Motor neuron (in vitro differentiated cells): Measurements from ENCODE around the gene AXL. TPM values are rescaled to one million over a fixed set of nuclear protein-coding genes. Genes with fewer than 3 reads are reported as not detected.
A peak's percentile ranks its signal among the peaks of the same experiment; 100 is the strongest.

Experiments used
- ATAC-seq, 8 experiments: fragments of 200-7000 bp; cut with Tn5 transposase; replicated peaks in 6 of 8; 2 replicates each; pipeline ENCODE4 v1.8.0; 2021; ENCODE audit warnings: mild to moderate bottlenecking in 8 of 8, moderate library complexity in 8 of 8
- H3K27ac ChIP-seq, 2 donors: fragments of 250-450 bp; sonication (Bioruptor Pico); 2 replicates each; pipeline ENCODE4 v1.9.0; 2021; ENCODE audit warnings: antibody characterized with exemption in 2 of 2, mild to moderate bottlenecking in 2 of 2, moderate library complexity in 1 of 2
- H3K4me1 ChIP-seq, 2 donors: fragments of 250-450 bp; sonication (Bioruptor Pico); replicated peaks in 1 of 2; 2 replicates each; pipeline ENCODE4 v1.6.1; 2021; ENCODE audit warnings: antibody characterized with exemption in 2 of 2, mild to moderate bottlenecking in 2 of 2, moderate library complexity in 1 of 2
- H3K4me3 ChIP-seq, 5 donors: fragments of 250-450 bp; sonication (Bioruptor Pico); 2 replicates each; pipeline ENCODE4 v1.9.0; 2021; ENCODE audit warnings: antibody characterized with exemption in 5 of 5, mild to moderate bottlenecking in 5 of 5, moderate library complexity in 4 of 5
- WGBS, 10 experiments: fragments of 450-650 bp; shearing (Covaris generic); methylation state at CpG; one replicate each; pipeline ENCODE4 v1.0.0; 2022; 5-methylcytosine and 5-hydroxymethylcytosine counted together
- in situ Hi-C, 9 experiments: fragments of 400-800 bp; cut with MboI; loops; one replicate each; pipeline ENCODE4 v1.15.0; 2021; ENCODE audit warnings: low sequenced_read_pairs in 9 of 9, low pct_unique_long_range_greater_than_20kb in 2 of 9; ENCODE audit not compliant: unreplicated experiment in 9 of 9
- total RNA-seq, 8 experiments: library from RNA; unstranded; fragments of 300-600 nt; gene quantifications; 2 replicates each; pipeline versions ENCODE4 v1.2.3 to v1.2.4, GENCODE V29; 2022

The AXL gene
- total RNA-seq, 8 experiments from 2014 or later: 0.55 to 20.8 (median 4.9) TPM

DNA sequence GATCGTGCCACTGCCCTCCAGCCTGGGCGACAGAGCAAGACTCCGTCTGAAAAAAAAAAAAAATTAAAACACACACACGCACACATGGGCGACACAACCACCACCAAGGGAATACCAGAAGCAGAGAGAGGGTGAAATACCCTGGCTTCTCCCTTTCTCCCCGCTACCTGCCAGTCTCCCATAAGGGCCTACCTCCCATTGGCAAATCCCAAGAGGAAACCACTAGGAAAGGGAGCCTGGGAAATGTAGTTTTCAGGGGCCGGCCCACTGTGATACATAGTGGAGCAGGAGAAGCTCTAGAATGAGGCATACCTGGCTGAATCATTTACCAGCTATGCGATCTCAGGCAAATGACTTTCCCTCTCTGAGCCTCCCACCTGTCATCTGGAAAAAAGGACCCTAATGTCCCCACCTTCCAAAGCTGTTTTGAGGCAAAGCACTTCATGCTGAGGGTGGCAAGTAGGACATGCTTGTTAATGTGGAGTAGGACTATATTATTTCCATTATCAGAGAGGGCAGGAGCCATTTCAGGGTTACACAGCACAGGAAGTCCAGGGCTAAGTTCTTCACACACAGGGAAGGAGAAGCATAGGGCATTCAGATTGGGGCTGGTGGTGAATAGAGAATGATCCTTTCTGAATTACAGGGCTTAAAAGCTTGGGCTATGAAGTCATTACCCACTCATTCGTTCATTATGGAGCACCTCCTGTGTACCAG lies 30.8 kb downstream of the AXL start:
- Histone ChIP-seq H3K4me1 (no peaks in the 10 kb centered on the region), H3K27ac (no peak overlapping the region), H3K4me3 (no peak overlapping the region)
- no peak for ATAC-seq
- in situ Hi-C loops: loop anchor here in 6 of 9 experiments (10.0 to 25.0 kb wide), 2 partner anchors 45 to 588 kb away; no protein-coding TSS in a partner anchor
- WGBS, 10 experiments: 60 to 100% (median 86%) methylated on average over 1 to 5 of the region's 9 CpGs; no CpG with 5 or more reads in 2 of the 10 experiments

DNA sequence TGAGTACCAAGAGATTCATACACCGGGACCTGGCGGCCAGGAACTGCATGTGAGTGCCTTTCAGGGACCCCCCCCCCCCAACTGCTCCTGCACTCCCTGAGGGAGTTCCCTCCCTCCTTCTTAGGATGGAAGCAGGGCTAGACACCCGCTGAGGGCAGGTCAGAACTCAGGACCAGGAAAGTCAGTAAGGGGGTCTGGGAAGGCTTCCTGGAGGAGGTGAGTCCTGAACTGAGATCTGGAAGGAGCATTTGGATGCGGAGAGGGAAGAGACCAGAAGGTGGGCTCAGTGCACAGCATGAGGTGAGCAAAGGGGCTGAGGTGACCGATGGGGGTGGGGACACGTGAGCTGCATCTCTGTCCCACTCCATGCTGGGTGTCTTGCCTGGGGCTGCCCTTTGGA lies 34.6 kb downstream of the AXL start:
- ATAC-seq: no peak
- Histone ChIP-seq H3K27ac (no peak overlapping the region), H3K4me1 (no peaks in the 10 kb centered on the region), H3K4me3 (no peak overlapping the region)
- 80 to 100% methylated on average over 2 to 3 of the region's 6 CpGs; no CpG with 5 or more reads in 8 of the 10 experiments for WGBS, 10 experiments
- in situ Hi-C loops: loop anchor here in 6 of 9 experiments (10.0 to 25.0 kb wide), 2 partner anchors 49 to 591 kb away; no protein-coding TSS in a partner anchor

DNA sequence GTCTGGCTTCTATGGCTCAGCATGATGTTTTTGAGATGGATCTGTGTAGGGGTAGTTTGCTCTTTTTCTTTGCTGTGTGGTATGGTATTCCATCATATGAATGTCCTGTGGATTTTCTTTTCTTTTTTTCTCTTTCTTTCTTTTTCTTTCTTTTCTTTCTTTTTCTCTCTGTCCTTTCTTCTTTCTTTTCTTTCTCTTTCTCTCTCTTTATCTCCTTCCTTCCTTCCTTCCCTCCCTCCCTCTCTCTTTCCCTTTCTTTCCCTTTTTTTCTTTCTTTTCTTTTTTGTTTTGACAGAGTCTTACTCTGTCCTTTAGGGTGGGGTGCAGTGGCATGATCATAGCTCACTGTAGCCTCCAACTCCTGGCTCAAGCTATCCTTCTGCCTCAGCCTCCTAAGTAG lies 36.1 kb downstream of the AXL start:
- in situ Hi-C loops: loop anchor here in 6 of 9 experiments (10.0 to 25.0 kb wide), 2 partner anchors 50 to 593 kb away; no protein-coding TSS in a partner anchor
- no peak for ATAC-seq

DNA sequence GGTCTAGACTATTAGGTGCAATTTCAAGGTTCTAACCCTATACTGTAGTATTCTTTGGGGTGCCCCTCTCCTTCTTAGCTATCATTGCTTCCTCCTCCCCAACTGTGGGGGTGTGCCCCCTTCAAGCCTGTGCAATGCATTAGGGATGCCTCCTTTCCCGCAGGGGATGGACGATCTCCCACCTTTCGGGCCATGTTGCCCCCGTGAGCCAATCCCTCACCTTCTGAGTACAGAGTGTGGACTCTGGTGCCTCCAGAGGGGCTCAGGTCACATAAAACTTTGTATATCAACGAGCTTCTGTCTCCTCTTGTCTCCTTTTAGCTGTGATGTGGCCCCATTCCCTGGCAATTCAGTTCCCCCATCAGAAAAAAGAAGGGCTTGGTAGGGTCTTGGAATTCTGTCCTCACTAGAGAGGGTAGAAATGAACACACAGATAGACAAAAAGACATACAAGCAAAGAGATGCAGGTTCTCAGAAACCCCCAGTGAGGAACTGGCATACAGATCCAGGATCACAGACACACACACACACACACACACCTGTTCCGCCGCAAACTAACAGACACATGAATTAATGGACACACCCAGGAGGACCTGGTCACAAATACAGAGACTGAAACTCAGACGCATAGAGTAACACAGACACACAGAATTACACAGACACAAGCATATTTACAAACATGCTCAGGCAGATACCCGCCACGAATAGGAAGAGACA lies 42.6 kb downstream of the AXL start:
- no peak overlapping the region for H3K27ac ChIP-seq
- peak overlapping the region; percentile 42 to 56 (median 52) for H3K4me3 ChIP-seq
- ATAC-seq: no peak
- WGBS, 10 experiments: 0 to 78% (median 60%) methylated on average over 1 to 6 of the region's 10 CpGs; no CpG with 5 or more reads in 3 of the 10 experiments
- in situ Hi-C loops: loop anchor here in 6 of 9 experiments (10.0 to 25.0 kb wide), 2 partner anchors 47 to 599 kb away; partner anchors contain the start of gene AXL (in 1 of the 6)
- H3K4me1 ChIP-seq: peaks cover 5 to 8% of the 10 kb centered on the region in 2 donors

More for the DNA sequence above, 36.1 kb downstream of the AXL start:
- Histone ChIP-seq H3K4me3 (no peak overlapping the region), H3K4me1 (no peaks in the 10 kb centered on the region), H3K27ac (no peak overlapping the region)

DNA sequence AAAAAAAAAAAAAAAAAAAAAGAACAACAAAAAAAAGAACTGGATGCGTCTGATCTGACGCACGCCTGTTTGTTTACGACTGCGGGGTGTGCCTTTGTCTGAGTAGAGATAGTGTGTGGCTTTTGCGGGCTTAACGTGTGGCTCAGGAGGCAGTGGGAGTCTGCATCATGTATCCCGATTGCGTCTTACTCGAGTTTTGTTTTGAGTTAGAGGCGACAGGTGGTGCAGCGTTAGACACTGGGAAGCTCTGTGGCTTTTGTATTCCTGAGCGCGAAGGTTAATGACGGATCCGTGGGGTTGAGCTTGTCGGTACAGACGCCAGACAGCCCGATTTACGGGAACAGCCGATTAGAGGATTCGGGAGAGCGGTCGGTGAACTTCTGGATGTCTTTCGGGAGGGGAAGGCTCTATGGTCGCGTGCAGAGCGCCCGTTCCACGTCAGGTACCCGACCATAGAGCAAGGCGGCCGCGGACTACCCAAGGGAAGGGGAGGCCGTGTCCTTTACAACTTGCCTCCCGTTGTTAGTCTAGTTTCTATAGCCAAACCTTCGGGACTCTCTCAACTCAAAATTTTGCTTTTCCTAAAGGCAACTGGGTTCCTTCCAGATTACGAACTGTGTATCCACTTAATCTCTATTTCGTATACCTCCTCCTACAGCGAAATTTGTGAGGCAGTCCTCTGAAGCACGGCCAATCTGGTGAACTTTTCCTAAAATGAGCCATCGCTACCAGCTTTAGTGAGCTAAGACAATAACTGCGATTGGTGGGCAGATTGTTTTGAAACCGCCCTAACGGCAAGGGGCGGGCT lies 44.2 kb downstream of the AXL start:
- peaks cover 5 to 15% of the 10 kb centered on the region in 2 donors for H3K4me1 ChIP-seq
- H3K4me3 ChIP-seq: peak overlapping the region; percentile 42 to 56 (median 52)
- peak overlapping the region; percentile 84 to 93 for H3K27ac ChIP-seq
- WGBS, 10 experiments: 0 to 3% (median 0%) methylated on average over 2 to 39 of the region's 46 CpGs
- in situ Hi-C loops: loop anchor here in 6 of 9 experiments (10.0 to 25.0 kb wide), 2 partner anchors 48 to 601 kb away; partner anchors contain the start of gene AXL (in 1 of the 6)
- ATAC-seq: peak; percentile 2 to 24 (median 11)

DNA sequence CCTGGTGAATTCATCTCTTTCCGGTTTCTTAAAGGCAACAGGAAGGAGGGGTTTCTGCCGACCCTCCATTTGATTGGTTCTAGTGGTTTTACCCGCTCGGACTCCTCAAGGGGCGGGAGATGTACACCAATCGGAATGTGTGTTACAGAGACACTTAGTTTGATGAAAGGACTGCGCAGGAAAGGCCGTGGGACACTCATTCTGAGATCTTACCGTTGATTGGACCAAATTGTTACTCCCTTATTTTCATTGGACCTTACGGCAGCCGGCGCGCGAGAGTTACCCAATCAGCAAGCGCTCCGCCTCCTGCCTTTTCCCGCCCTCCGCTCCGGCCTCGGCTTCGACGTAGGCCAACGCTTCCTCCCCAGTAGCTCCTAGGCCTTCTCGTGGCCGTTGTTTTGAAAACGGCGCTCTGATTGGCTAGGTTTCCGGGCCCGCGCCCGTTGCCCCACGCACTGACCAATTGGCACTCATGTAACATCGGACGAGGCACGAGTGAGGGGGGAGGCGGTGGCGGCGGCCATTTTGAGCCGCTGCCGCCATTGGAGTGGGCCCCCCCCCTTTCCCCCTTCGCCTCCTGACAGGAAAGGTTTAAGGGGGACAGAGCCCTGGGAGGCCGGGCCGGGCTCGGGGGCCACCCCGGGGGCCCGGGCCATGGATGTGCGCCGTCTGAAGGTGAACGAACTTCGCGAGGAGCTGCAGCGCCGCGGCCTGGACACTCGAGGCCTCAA lies 45.0 kb downstream of the AXL start, which contains the start of gene HNRNPUL1:
Gene HNRNPUL1 (plus strand): TSS at position 523 of the 731 bp plus-strand sequence. CDS start 132 bp downstream, at position 655.
- ATAC-seq: peak; percentile 70 to 85 (median 80)
- in situ Hi-C loops: loop anchor here in 6 of 9 experiments (10.0 to 25.0 kb wide), 2 partner anchors 49 to 602 kb away; partner anchors contain the start of gene AXL (in 1 of the 6)
- peak within 1 kb of the TSS; percentile 76 to 89 (median 88) for H3K4me3 ChIP-seq
- H3K4me1 ChIP-seq: peaks cover 5 to 15% of the 10 kb centered on the region in 2 donors
- peak within 1 kb of the TSS; percentile 98 to 99 for H3K27ac ChIP-seq
- 0 to 2% (median 0%) methylated on average over 1 to 17 of the region's 55 CpGs; no CpG with 5 or more reads in 1 of the 10 experiments for WGBS, 10 experiments

DNA sequence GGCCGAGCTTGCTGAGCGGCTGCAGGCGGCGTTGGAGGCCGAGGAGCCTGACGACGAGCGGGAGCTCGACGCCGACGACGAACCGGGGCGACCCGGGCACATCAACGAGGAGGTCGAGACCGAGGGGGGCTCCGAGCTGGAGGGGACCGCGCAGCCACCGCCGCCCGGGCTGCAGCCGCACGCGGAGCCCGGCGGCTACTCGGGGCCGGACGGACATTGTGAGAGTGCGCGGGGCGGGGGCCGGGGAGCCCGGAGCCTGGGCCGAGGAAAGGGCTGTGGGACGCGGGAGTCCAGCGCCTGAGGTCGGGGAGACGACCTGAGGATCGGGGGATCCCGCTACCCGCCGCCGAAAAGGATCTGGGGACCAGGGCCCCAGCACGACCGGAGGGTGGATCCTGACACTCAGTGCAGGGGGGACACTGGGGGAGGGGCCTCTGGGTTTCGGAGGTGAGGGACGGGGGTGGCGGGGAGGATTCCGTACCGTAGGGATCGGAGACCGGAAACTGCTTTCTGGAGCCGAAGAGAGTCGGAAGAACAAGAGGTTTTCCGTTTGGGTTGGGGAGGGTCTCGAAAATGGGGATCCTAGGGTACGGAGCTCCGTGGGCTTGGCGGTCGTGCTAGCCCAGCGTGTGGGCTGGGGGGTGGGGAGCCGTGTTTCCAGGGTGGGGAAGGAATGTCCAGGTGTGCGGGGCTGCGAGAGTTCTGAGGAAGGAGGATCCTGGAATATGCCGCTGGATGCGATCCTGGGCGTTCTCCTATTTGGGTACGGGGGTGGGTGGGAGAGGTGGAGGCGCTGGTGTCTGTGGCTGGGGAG lies 45.8 kb downstream of the AXL start:
- WGBS, 10 experiments: no CpG with 5 or more reads among the region's 75 CpGs
- peak overlapping the region; percentile 98 to 99 for H3K27ac ChIP-seq
- in situ Hi-C loops: loop anchor here in 6 of 9 experiments (10.0 to 25.0 kb wide), 2 partner anchors 50 to 602 kb away; partner anchors contain the start of gene AXL (in 1 of the 6)
- no peak for ATAC-seq
- H3K4me1 ChIP-seq: peaks cover 5 to 15% of the 10 kb centered on the region in 2 donors
- peak overlapping the region; percentile 76 to 89 (median 88) for H3K4me3 ChIP-seq

DNA sequence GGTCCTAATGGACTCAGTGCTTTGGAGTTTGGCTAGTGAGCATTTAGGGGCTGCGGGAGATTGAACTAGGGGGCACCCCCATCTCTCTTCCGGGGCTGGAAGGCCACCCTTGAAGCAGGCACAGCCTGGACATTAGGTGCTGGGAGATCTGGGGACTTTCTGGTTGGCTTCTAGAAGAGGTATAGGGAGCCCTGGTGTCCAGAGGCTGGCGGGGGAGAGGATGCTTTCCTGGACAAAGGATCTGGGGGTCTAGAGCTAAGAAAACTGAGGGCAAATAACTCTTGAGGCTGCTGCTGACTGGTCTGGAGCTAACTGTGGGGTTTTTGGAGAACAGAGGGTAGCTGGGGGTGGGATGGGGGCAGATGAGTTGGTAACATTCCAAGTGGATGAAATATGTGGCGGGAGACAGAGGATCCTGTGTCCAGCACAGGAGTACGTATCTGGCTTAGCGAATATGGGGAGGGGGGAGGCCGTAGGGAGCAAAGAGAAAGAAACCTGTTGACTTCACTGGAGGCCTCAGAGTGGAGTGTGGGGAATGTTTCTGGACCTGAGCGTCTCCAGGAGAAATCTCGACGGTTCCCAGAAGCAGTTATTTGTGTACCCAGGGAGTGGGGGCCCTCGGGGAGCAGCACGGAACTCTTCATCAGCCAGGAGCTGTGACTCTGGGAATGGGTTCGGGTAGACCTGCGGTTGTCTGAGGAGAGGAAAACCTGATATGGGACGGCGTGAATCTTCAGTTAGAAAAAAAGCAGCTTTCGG lies 46.6 kb downstream of the AXL start:
- 0 to 16% (median 0%) methylated on average over 1 to 10 of the region's 17 CpGs; no CpG with 5 or more reads in 4 of the 10 experiments for WGBS, 10 experiments
- peak overlapping the region; percentile 76 to 89 (median 88) for H3K4me3 ChIP-seq
- in situ Hi-C loops: loop anchor here in 6 of 9 experiments (10.0 to 25.0 kb wide), 2 partner anchors 51 to 603 kb away; partner anchors contain the start of gene AXL (in 1 of the 6)
- ATAC-seq: no peak
- H3K4me1 ChIP-seq: peaks cover 5 to 15% of the 10 kb centered on the region in 2 donors
- peak overlapping the region; percentile 98 to 99 for H3K27ac ChIP-seq

DNA sequence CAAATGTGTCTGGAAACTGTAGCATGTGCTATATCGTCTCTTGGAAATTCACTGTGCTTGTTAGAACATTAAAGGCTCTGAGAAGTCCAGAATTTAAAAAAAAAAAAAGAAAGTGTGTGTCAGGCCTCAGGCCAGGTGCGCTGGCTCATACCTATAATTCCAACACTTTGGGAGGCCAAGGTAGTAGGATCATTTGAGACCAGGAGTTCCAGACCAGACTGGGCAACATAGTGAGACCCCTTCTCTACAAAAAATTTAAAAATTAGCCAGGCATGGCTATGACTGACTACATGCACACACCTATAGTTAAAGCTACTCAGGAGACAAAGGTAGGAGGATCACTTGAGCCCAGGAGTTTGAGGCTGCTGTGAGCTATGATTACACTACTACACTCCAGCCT lies 50.0 kb downstream of the AXL start:
- 80 to 100% (median 92%) methylated on average over 1 to 2 of the region's 2 CpGs for WGBS, 10 experiments
- no peak overlapping the region for H3K4me3 ChIP-seq
- H3K27ac ChIP-seq: no peak overlapping the region
- peaks cover 5 to 15% of the 10 kb centered on the region in 2 donors for H3K4me1 ChIP-seq
- no peak for ATAC-seq
- in situ Hi-C loops: loop anchor here in 6 of 9 experiments (10.0 to 25.0 kb wide), 2 partner anchors 54 to 607 kb away; partner anchors contain the start of gene AXL (in 1 of the 6)

DNA sequence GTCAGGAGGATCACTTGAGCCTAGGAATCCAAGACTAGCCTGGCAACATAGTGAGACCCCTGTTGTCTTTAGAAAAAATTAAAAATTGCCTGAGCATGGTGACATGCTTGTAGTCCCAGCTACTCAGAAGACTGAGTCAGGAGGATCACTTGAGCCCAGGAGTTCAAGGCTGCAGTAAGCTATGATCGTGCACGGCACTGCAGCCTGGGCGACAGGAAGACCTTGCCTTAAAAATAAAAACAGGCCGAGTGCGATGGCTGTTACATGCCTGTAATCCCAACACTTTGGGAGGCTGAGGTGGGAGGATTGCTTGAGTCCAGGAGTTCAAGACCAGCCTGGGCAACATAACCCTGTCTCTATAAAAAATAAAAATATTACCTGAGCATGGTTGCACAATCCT lies 50.5 kb downstream of the AXL start:
- peaks cover 5 to 15% of the 10 kb centered on the region in 2 donors for H3K4me1 ChIP-seq
- no peak overlapping the region for H3K27ac ChIP-seq
- WGBS, 10 experiments: 89 to 100% (median 98%) methylated on average over 1 to 5 of the region's 5 CpGs; no CpG with 5 or more reads in 3 of the 10 experiments
- in situ Hi-C loops: loop anchor here in 6 of 9 experiments (10.0 to 25.0 kb wide), 2 partner anchors 55 to 607 kb away; partner anchors contain the start of gene AXL (in 1 of the 6)
- no peak for ATAC-seq
- H3K4me3 ChIP-seq: no peak overlapping the region
